ENCODE results near the gene RPS14. TPM values are rescaled to one million over a fixed set of nuclear protein-coding genes. Genes with fewer than 3 reads are reported as not detected.
"Not testable (repeated sequence)": the region's sequence is repeated elsewhere in the genome, so short reads cannot be mapped to it uniquely, and the experiment has no call there.

The RPS14 gene
- polyA plus RNA-seq, 3 donors = 1,933 to 2,379 (median 2,065) TPM

DNA sequence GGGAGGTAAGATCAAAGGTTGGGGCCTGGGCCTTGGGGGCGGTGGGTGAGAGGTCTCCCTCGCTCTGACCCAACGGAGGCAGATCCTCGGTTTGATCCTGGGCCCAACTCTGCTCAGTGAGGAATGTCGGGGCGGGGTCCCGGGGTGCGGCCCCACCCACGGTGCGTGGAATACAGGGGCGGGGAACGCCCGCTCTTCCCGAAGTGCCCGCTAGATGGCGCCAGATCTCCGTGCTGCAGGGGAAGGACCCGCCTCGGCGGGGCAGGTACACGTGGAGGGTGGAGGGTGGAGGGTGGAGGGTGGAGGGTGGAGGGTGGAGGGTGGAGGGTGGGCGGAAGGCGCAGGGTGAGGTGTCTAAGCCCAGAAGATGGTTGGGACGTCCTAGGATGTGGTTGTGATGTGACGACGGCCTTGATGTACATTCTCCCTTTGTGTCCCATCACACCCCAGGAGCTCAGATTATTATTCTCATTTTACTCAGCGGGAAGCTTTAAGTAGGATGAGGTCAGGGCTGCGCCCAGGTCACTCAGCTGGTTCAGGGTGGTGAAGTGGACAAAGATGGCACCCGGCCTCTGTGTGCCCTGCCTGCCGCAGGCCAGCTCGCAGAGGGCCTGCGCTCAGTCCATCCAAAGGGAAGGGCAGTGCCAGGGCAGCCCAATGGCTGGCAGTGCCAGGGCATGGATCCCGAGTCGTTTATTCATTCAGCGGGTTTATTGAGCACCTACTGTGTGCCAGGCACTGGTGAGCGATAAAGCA, 9.4 kb upstream of the RPS14 start:
- DNase-seq = no peak

DNA sequence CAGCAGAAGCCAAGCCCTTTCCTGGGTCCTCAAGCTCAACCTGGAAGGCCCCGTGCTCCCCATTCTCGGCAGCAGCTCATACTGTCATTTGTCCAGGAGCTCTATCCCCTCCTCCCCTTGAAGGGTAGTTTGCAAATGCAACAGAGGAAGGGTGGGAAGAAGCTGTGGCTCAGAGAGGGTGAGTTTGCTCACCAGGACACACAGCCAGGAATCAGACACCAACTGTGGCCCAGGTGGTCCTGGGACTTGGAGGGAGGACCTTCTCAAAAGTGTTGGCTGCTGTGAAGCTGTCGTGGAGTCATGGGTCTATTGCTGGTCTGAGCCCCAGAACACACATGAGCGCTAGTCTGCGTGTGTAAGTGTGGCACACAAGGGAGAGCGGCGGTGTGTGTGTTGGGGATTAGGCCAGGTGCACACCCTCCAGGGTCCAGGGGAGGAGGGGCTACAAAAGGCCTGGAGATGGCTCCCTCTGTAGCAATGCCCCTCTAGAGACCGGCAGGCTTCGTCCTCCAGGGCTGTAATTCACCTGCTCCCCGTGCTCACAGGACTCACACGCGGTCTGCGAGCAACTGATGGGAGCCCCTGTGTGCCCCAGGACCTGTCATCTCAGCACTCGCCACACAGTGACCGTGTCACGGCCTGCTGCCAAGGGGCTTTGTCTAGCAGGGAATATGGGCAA, 8.2 kb upstream of the RPS14 start:
- DNase-seq = no peak

DNA sequence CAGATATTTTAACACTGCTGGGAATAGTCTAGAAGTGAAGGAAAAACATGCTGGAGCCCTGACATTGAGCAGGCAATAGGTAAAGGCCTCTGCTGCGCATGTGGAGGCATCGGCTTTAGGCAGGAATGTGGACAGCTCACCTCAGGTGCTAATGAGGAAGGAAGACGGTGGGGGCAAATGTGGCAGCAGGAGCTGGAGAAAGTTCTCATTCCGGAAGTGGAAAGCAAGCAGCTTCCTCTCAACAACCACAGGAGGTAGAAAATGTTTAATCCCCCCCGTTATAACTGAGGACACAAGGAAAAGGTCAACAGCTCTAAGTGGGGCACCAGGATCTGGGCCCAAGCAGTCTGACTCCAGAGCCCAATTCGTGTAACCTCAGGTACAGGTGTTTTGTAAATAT, 7.6 kb upstream of the RPS14 start:
- no peak for DNase-seq

GRCh38 chr5:150454492-150455229, 5.1 kb upstream of the RPS14 start:
- DNase-seq = no peak

- DNase-seq = not testable (repeated sequence)
Measured at GRCh38 chr5:150454027-150454426, 4.5 kb upstream of the RPS14 start.

GRCh38 chr5:150452914-150453313, 3.4 kb upstream of the RPS14 start:
- DNase-seq = no peak

- no peak for DNase-seq
Measured at GRCh38 chr5:150451594-150451993, 2.1 kb upstream of the RPS14 start.

DNA sequence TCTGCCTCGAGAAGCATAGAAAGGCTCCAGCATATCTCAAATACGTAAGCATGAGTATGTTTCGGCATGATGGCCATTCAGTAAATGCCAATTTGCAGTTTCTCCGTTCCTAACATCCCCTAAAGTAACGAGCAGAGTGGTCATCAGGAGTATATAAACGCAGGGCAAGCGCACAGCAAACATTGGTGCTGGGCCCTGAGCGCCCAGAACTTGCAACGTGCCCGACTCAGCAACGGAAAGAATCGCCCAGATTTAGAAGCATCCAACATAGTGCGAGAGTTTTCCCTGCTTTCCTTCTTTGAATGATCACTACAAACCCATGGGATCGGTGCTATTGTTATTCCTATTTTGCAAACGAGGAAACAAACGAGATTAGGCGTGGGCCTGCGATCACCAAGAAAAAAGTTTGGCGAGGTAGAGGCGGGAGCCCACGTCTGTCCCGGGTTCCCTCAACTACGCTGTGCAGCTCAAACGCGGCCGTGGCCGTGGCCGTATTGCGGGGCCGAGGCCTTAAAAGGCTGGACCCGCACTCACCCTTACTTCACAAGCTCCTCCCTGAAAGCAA, 505 bp downstream of the RPS14 start:
- DNase-seq = no peak

DNA sequence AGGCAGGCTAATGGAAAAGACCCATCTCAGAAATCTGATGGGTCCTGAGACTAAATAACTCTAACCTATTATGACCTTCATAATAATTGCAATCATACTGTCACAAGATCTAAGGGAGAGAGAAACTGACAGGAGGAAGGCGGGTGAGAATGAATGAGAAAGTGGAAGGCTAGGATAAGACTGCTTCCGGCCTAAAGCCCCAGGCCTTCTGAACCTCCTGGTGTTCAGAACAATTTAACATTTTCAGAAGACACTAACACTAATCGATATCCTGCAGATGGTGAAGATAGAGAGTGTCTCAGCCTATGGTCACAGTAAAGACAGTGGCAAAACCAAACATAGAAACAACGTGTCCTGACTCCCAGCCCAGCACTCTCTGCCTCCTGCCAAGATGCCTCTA, 1.2 kb downstream of the RPS14 start:
- no peak for DNase-seq

- DNase-seq = no peak
Measured at GRCh38 chr5:150447188-150447587, 2.4 kb downstream of the RPS14 start.

GRCh38 chr5:150446583-150446982, 3.0 kb downstream of the RPS14 start:
- no peak for DNase-seq

DNA sequence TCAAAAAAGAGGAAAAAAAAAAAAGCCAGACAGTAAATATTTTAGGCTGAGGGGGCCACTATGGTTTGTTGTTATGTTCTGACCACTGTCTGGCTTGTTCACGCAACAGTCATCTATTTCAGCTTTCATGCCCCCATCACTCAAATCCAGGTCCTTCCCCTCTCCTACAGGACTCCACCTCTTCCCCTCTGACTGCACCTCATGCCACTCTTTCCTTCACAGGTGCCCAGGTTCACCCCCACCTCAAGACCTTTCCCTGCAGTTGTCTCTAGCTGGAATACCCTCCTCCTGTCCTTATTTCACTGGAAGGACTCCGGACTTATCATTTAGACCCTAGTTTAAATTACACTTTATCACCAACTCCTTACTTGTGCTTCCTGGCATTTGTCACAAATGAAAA, 3.5 kb downstream of the RPS14 start:
- no peak for DNase-seq

- no peak for DNase-seq
Measured at GRCh38 chr5:150444770-150445169, 4.8 kb downstream of the RPS14 start.

DNA sequence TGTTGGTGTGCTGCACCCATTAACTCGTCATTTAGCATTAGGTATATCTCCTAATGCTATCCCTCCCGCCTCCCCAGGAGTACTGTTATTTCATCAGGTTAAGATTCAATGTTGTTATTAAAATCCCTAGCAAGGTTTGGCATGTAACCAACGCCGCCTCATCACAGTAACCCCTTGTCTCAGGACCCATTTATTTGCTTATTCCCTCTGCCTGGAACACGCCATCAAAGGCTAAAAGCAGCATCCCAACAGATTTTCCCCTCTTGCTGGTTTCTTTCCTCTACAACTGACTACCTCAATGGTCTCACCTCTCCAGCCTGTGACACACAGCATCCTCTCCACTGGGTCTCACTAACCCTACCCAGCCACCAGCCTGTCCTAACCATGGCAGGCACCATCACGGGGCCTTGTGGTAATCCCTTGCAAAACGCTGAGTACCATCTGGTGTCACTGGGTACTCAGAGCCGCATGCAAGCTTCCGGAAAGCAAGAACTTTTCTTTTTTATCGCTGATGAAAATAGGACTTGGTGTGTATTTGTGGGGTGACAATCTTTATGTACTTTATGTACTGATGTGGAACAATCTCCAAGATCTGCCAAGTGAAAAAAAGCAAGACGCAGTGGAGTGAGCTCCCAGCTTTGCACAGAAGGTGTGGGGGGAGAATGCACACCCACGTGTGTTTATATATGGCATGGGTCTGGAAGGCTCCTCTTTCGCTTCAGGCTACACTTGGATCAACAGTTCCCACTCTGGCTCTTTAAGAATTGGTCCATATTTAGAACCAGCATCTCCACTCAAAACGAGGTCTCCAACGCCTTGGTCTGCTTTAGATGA, 6.1 kb downstream of the RPS14 start:
- DNase-seq = no peak

- no peak for DNase-seq
Measured at GRCh38 chr5:150442699-150443080, 6.8 kb downstream of the RPS14 start.

GRCh38 chr5:150441813-150442698, 7.5 kb downstream of the RPS14 start:
- no peak for DNase-seq

DNA sequence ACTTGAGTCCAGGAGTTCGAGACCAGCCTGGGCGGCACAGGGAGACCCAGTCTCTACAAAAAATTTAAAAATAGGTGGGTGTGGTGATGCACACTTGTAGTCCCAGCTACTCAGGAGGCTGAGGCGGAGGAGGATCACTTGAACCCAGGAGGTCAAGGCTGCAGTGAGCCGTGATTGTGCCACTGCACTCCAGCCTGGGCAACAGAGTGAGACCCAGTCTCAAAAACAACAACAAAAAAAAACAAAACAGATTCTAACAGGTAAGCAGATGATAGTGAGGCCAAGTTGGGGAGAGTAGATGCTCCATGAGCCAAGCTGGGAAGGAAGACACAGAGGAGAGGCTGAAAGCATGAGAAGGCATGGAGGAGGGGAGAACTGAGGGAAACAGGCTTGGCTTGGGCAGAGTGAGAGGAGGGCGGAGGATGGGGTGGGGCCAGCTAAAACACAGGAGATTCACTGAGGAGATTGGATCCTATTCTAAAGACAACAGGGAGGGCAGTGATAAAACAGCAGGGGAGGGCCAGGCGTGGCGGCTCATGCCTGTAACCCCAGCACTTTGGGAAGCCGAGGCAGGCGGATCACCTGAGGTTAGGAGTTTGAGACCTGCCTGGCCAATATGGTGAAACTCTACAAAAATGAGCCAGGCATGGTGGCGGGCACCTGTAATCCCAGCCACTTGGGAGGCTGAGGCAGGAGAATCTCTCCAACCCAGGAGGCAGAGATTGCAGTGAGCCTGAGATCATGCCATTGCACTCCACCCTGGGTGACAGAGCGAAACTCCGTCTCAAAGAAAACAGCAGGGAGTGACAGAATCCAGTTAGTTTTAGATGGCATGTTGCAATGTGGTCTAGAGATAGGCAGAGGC, 8.4 kb downstream of the RPS14 start:
- DNase-seq = no peak

DNA sequence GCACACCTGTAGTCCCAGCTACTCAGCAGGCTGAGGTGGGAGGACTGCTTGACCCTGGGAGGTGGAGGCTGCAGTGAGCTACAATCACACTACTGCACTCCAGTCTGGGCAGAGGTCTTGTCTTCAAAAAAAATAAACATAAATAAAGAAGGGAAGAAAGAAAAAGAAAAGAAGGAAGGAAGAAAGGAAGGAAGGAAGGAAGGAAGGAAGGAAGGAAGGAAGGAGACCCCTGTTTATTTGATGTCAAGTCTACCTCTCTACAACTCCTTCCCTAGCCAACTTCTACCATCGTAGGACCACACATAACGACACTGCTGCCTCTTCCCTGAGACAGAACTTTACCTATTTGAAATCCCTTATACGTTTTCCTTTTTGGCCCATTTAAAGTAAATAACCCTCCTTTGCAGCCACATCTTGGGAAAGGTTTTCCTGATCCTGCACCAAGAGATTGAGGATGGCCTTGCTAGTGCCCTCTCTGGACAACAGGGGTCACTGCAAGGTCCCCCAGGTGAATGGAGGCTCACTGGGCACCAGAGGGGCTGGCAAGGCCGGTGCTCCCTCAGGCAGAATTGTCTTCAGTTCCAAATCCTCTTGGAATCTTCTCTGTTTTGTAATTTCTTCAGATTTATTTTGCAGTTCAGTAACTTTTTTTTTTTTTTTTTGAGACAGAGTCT, 10.5 kb downstream of the RPS14 start:
- no peak for DNase-seq

GRCh38 chr5:150436141-150436680, 13.3 kb downstream of the RPS14 start:
- DNase-seq = peak; percentile 82
